Measurements from ENCODE around the gene SAT2. TPM values are rescaled to one million over a fixed set of nuclear protein-coding genes. Genes with fewer than 3 reads are reported as not detected.

Gene SAT2
- total RNA-seq, 1 donor from 2014 or later = 33.2 TPM

Small RNA genes lying within 50 kb of the gene (small RNA-seq; reads per million reads assigned to genes)
- gene CD68 (ENCODE audit: low replicate concordance) = not detected
- gene SNORD10 (ENCODE audit: low replicate concordance) = not detected

Other genes with a start within 250 kb of the SAT2 start
- 2.1 TPM for gene TNK1, start 246.7 kb downstream of the SAT2 start, total RNA-seq
- 9.4 TPM for gene PLSCR3, start 233.3 kb downstream of the SAT2 start, total RNA-seq
- 69.0 TPM for gene TMEM256, start 223.7 kb downstream of the SAT2 start, total RNA-seq
- gene NLGN2, start 220.0 kb downstream of the SAT2 start, total RNA-seq = 9.3 TPM
- not detected for gene SPEM1, start 207.5 kb downstream of the SAT2 start, total RNA-seq
- gene SPEM2, start 202.2 kb downstream of the SAT2 start, total RNA-seq = not detected
- not detected for gene SPEM3, start 199.0 kb downstream of the SAT2 start, total RNA-seq
- 2.4 TPM for gene TMEM102, start 192.4 kb downstream of the SAT2 start, total RNA-seq
- 5.4 TPM for gene FGF11, start 188.3 kb downstream of the SAT2 start, total RNA-seq
- gene CHRNB1, start 182.8 kb downstream of the SAT2 start, total RNA-seq = 27.9 TPM
- gene ZBTB4, start 148.2 kb downstream of the SAT2 start, total RNA-seq = 22.9 TPM
- gene SLC35G6, start 146.4 kb downstream of the SAT2 start, total RNA-seq = not detected
- 71.4 TPM for gene POLR2A, start 143.5 kb downstream of the SAT2 start, total RNA-seq
- gene TNFSF12, start 78.8 kb downstream of the SAT2 start, total RNA-seq = 18.0 TPM
- 6.6 TPM for gene TNFSF13, start 69.1 kb downstream of the SAT2 start, total RNA-seq
- gene SENP3, start 65.9 kb downstream of the SAT2 start, total RNA-seq = 36.8 TPM
- gene CD68, start 48.2 kb downstream of the SAT2 start, total RNA-seq = 2.4 TPM
- gene MPDU1, start 44.0 kb downstream of the SAT2 start, total RNA-seq = 27.4 TPM
- gene SOX15, start 37.7 kb downstream of the SAT2 start, total RNA-seq = 9.6 TPM
- 47.8 TPM for gene FXR2, start 12.9 kb downstream of the SAT2 start, total RNA-seq
- not detected for gene SHBG, start 2.3 kb upstream of the SAT2 start, total RNA-seq
- gene ATP1B2, start 23.1 kb upstream of the SAT2 start, total RNA-seq = 0.92 TPM
- 23.6 TPM for gene TP53, start 59.7 kb upstream of the SAT2 start, total RNA-seq
- 5.2 TPM for gene WRAP53, start 60.7 kb upstream of the SAT2 start, total RNA-seq
- gene EFNB3, start 77.4 kb upstream of the SAT2 start, total RNA-seq = 2.3 TPM
- gene DNAH2, start 89.9 kb upstream of the SAT2 start, total RNA-seq = 0.31 TPM
- gene KDM6B, start 206.4 kb upstream of the SAT2 start, total RNA-seq = 8.4 TPM
- gene TMEM88, start 227.2 kb upstream of the SAT2 start, total RNA-seq = 4.5 TPM
- 64.7 TPM for gene NAA38, start 229.7 kb upstream of the SAT2 start, total RNA-seq
- 12.8 TPM for gene CYB5D1, start 230.2 kb upstream of the SAT2 start, total RNA-seq